HCT116 (cell line): ENCODE results near the gene KLHL17.

Experiments used
- EGR1 ChIP-seq: IDR thresholded peaks from 2 replicates; pipeline ENCODE4 v1.6.1; 2012; ENCODE audit warnings: low read depth
- EZH2 ChIP-seq: fragments of 200-600 bp; sonication (generic); IDR thresholded peaks from 2 replicates; pipeline ENCODE4 v1.6.1; 2017; ENCODE audit warnings: antibody characterized with exemption, mixed run types
- JUND ChIP-seq: IDR thresholded peaks from 2 replicates; pipeline ENCODE4 v1.6.1; 2012
- POLR2A ChIP-seq: IDR thresholded peaks from 2 replicates; pipeline ENCODE4 v1.7.0; 2011; ENCODE audit warnings: borderline replicate concordance; ENCODE audit not compliant: insufficient read depth, insufficient read length; ENCODE audit errors: extremely low read depth
- POLR2AphosphoS5 ChIP-seq: IDR thresholded peaks from 2 replicates; pipeline ENCODE4 v1.6.1; 2011; ENCODE audit warnings: mild to moderate bottlenecking, low read depth, low read length, moderate library complexity
- SIN3A ChIP-seq: IDR thresholded peaks from 2 replicates; pipeline ENCODE4 v1.6.1; 2012; ENCODE audit warnings: low read depth
- SP1 ChIP-seq: IDR thresholded peaks from 2 replicates; pipeline ENCODE4 v1.6.1; 2012; ENCODE audit warnings: low read depth
- YY1 ChIP-seq: IDR thresholded peaks from 2 replicates; pipeline ENCODE4 v1.6.1; 2011; ENCODE audit warnings: low read length, low read depth, moderate library complexity, mild to moderate bottlenecking; ENCODE audit not compliant: insufficient replicate concordance; ENCODE audit errors: extremely low read depth
- ZNF274 ChIP-seq: fragments of 200-500 bp; sonication (Bioruptor generic); IDR thresholded peaks from 2 replicates; pipeline ENCODE4 v1.6.1; 2014; ENCODE audit warnings: mild to moderate bottlenecking, low read depth, low read length, inconsistent platforms
- TF ChIP-seq, protein P1 (sequence below), 3 experiments: fragments of 200-600 bp in 1 of 3; sonication (generic) in 1 of 3; IDR thresholded peaks in 2 of 3; conservative IDR thresholded peaks in 1 of 3; 2 replicates each; pipeline ENCODE4 v1.5.1; 2012 to 2017; ENCODE audit warnings: low read depth in 2 of 3, low read length in 2 of 3, antibody characterized with exemption in 1 of 3, borderline replicate concordance in 1 of 3, control low read depth in 1 of 3, mild to moderate bottlenecking in 1 of 3, mixed read lengths in 1 of 3, mixed run types in 1 of 3, moderate library complexity in 1 of 3; ENCODE audit not compliant: insufficient read depth in 1 of 3

DNA sequence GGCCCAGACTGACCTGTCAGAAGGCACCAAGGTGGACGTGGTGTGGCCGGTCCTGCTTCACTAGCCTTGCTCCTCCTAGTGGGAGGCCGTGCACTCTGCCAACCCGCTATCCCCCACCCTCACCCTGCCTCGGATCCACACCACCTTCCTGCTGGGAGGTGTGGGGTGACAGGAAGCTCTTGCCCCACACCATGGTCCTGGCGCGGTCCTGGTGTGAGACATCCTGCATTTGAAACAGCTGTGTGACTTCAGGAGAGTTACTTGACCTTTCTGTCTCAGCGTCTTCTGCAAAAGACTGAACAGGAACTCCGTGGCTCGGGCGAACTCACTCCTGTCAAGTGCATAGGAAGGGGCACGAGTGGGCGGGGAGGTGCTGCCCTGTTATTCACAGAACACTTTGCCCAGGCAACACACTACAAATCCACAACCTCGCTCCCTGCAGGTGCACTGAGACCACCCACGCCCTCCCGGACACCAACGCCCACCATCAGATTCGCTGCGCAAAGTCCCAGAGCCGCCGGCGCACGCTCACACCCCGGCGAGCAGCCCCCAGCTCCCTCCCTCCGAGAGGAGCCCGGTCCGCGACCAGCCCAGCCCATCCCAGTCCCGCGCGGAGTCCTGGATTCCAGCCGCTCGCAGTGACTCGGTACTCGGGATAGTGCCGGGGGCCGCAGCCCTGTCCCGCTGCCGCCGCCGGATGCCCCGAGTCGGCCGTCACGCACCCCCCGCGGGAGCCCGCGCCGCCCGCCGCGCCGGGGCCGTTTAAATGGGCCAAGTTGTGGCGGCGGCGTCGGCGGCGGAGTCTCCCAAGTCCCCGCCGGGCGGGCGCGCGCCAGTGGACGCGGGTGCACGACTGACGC, 37.0 kb upstream of the KLHL17 start, which contains the start of gene SAMD11:
- no peak for TF ChIP-seq POLR2A
- TF ChIP-seq EZH2: no peak
- no peak for TF ChIP-seq SIN3A
- peak; percentile 15 for TF ChIP-seq YY1
- TF ChIP-seq, protein P1, sequence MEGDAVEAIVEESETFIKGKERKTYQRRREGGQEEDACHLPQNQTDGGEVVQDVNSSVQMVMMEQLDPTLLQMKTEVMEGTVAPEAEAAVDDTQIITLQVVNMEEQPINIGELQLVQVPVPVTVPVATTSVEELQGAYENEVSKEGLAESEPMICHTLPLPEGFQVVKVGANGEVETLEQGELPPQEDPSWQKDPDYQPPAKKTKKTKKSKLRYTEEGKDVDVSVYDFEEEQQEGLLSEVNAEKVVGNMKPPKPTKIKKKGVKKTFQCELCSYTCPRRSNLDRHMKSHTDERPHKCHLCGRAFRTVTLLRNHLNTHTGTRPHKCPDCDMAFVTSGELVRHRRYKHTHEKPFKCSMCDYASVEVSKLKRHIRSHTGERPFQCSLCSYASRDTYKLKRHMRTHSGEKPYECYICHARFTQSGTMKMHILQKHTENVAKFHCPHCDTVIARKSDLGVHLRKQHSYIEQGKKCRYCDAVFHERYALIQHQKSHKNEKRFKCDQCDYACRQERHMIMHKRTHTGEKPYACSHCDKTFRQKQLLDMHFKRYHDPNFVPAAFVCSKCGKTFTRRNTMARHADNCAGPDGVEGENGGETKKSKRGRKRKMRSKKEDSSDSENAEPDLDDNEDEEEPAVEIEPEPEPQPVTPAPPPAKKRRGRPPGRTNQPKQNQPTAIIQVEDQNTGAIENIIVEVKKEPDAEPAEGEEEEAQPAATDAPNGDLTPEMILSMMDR (IDR thresholded peaks at IDR 0.05 in 2 of 3, conservative IDR thresholded peaks at IDR 0.05 in 1 of 3; ENCODE audit: borderline replicate concordance in 1 of 3, insufficient read depth in 1 of 3, low read depth in 2 of 3, low read length in 2 of 3): no peak
- no peak for TF ChIP-seq JUND
- no peak for TF ChIP-seq ZNF274
- no peak for TF ChIP-seq POLR2AphosphoS5
- TF ChIP-seq SP1: no peak; the same call in 1 of the 2 replicates
- no peak for TF ChIP-seq EGR1
